Measurements from ENCODE around the gene SH3D21. TPM values are rescaled to one million over a fixed set of nuclear protein-coding genes. Genes with fewer than 3 reads are reported as not detected.

SH3D21 gene
- total and polyA plus RNA-seq, 2 donors (not counting 1 experiment from before 2014, with no cell fraction given), result 0.49 to 1.8 TPM

DNA sequence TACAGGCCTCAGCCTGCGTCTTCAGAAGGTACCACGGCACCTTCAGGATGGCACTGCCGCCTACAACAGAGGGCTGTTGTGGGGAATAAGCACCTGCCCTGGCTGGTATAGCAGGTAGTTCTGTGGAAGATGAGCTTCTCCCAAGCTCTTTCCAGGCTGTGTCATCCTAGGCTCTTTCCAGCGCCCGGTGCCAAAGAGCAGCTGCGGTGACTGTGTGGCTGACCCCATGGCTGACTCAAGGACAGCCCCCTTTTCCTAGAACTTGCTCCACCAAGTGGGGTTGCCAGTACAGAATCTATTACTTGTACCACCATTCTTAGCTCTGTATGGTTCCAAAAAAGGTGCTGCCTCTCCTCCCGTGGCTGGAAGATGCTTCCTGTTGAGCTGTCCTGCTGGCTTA, 39.2 kb downstream of the SH3D21 start:
- POLR2A ChIA-PET, result interaction anchor here (1.0 kb wide), 1 partner anchor 23 kb away, joined by 3 read pairs; no protein-coding TSS in a partner anchor
- DNase-seq, result no peak
- H3K36me3 ChIP-seq (replicated peaks in 1 of 2; ENCODE audit: control extremely low read depth in 1 of 2, control insufficient read depth in 1 of 2, extremely low read depth in 1 of 2, insufficient read depth in 2 of 2, low read length in 1 of 2), result peaks cover 4 to 78% of the 10 kb centered on the region in 2 experiments

DNA sequence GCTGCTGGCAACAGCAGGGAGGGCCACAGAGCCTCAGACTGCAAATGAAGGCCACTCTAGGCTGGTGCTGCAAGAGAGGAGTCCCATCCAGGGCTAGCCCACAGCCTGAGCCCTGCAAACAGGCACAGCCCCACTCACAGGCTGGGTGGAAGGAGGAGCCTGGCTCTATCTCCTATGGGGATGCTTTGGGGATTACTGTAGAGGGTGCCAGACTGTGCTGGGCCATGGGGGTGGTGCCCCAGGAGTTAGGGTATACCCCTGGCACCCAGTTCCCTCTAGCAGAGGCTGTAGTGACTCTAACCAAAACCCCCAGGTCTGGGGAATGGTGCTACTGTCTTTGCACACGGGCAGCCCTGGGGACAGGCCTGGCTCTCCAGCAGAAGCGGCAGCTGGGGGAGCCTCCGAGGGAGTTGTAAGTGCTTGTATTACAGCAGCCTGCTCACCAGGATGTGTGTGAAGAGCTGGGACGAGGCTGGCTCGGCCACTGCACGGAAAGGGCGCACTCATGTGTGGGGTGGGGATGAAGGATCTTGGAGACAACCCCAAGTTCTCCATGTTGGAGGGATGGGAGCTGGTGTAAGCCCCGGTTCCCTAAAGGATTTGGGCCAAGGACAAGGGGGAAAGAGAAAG, 40.7 kb downstream of the SH3D21 start:
- Histone ChIP-seq H3K4me3 (ENCODE audit: control extremely low read depth in 1 of 5, extremely low read depth in 1 of 5, insufficient read depth in 1 of 5, low read depth in 2 of 5, low read length in 4 of 5) (no peak overlapping the region), H3K4me1 (ENCODE audit: control insufficient read depth in 2 of 2, insufficient read depth in 2 of 2, low read length in 2 of 2) (peaks cover 13 to 25% of the 10 kb centered on the region in 2 donors), H3K4me2 (replicated peaks; ENCODE audit: low read depth, low read length, poor library complexity, severe bottlenecking) (no peak overlapping the region), H3K9me3 (ENCODE audit: control extremely low read depth in 1 of 3, control insufficient read depth in 2 of 3, insufficient read depth in 1 of 3, low read length in 2 of 3) (no peaks in the 10 kb centered on the region), H4K20me1 (ENCODE audit: control insufficient read depth, insufficient read depth, low read length, poor library complexity, severe bottlenecking) (peaks cover 3% of the 10 kb centered on the region), H3K27ac (ENCODE audit: low read length in 2 of 2) (no peak overlapping the region), H3K9ac (ENCODE audit: low read length) (no peak overlapping the region), H3K27me3 (replicated peaks in 1 of 4; ENCODE audit: control extremely low read depth in 1 of 4, control insufficient read depth in 3 of 4, insufficient read depth in 4 of 4, low read length in 3 of 4) (no peaks in the 10 kb centered on the region), H3K36me3 (replicated peaks in 1 of 2; ENCODE audit: control extremely low read depth in 1 of 2, control insufficient read depth in 1 of 2, extremely low read depth in 1 of 2, insufficient read depth in 2 of 2, low read length in 1 of 2) (peaks cover 4 to 72% of the 10 kb centered on the region in 2 experiments), H2AFZ (ENCODE audit: insufficient read depth, low read depth, low read length, poor library complexity, severe bottlenecking) (no peak overlapping the region), H3K79me2 (ENCODE audit: control insufficient read depth, insufficient read depth, low read length) (no peaks in the 10 kb centered on the region)
- Mint-ChIP-seq H3K9me3 (ENCODE audit: insufficient read depth) (no peaks in the 10 kb centered on the region), H3K4me1 (peaks cover 13% of the 10 kb centered on the region), H3K4me3 (no peak overlapping the region), H3K27ac (no peak overlapping the region), H3K27me3 (no peaks in the 10 kb centered on the region)
- ChIA-PET CTCF (interaction anchor here (1.3 kb wide), 1 partner anchor 73 kb away, joined by 3 read pairs; no protein-coding TSS in a partner anchor), POLR2A (interaction anchor here (0.9 kb wide), 1 partner anchor 66 kb away, joined by 5 read pairs; no protein-coding TSS in a partner anchor)
- DNase-seq, result no peak
- 98% methylated on average over 8 of the region's 8 CpGs for WGBS (ENCODE audit: insufficient coverage)
- ATAC-seq (ENCODE audit: low read depth), result no peak
- intact Hi-C loops (cut with micrococcal nuclease), result no loop called here
- no peak for TF ChIP-seq EZH2 (IDR thresholded peaks at IDR 0.05; ENCODE audit: borderline replicate concordance, insufficient read depth, low read depth, low read length, poor library complexity, severe bottlenecking)
- TF ChIP-seq, protein P1, sequence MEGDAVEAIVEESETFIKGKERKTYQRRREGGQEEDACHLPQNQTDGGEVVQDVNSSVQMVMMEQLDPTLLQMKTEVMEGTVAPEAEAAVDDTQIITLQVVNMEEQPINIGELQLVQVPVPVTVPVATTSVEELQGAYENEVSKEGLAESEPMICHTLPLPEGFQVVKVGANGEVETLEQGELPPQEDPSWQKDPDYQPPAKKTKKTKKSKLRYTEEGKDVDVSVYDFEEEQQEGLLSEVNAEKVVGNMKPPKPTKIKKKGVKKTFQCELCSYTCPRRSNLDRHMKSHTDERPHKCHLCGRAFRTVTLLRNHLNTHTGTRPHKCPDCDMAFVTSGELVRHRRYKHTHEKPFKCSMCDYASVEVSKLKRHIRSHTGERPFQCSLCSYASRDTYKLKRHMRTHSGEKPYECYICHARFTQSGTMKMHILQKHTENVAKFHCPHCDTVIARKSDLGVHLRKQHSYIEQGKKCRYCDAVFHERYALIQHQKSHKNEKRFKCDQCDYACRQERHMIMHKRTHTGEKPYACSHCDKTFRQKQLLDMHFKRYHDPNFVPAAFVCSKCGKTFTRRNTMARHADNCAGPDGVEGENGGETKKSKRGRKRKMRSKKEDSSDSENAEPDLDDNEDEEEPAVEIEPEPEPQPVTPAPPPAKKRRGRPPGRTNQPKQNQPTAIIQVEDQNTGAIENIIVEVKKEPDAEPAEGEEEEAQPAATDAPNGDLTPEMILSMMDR (IDR thresholded peaks at IDR 0.05), result no peak

More for the DNA sequence above, 39.2 kb downstream of the SH3D21 start:
- Mint-ChIP-seq H3K27me3 (no peaks in the 10 kb centered on the region), H3K4me3 (no peak overlapping the region), H3K9me3 (ENCODE audit: insufficient read depth) (no peaks in the 10 kb centered on the region), H3K4me1 (peaks cover 6% of the 10 kb centered on the region), H3K27ac (no peak overlapping the region)
- 96% methylated on average over 7 of the region's 7 CpGs for WGBS (ENCODE audit: insufficient coverage)
- Histone ChIP-seq H3K4me2 (replicated peaks; ENCODE audit: low read depth, low read length, poor library complexity, severe bottlenecking) (no peak overlapping the region), H4K20me1 (ENCODE audit: control insufficient read depth, insufficient read depth, low read length, poor library complexity, severe bottlenecking) (peaks cover 7% of the 10 kb centered on the region), H3K79me2 (ENCODE audit: control insufficient read depth, insufficient read depth, low read length) (no peaks in the 10 kb centered on the region), H3K4me3 (ENCODE audit: control extremely low read depth in 1 of 5, extremely low read depth in 1 of 5, insufficient read depth in 1 of 5, low read depth in 2 of 5, low read length in 4 of 5) (no peak overlapping the region), H3K27me3 (replicated peaks in 1 of 4; ENCODE audit: control extremely low read depth in 1 of 4, control insufficient read depth in 3 of 4, insufficient read depth in 4 of 4, low read length in 3 of 4) (no peaks in the 10 kb centered on the region), H3K9ac (ENCODE audit: low read length) (no peak overlapping the region), H3K9me3 (ENCODE audit: control extremely low read depth in 1 of 3, control insufficient read depth in 2 of 3, insufficient read depth in 1 of 3, low read length in 2 of 3) (no peaks in the 10 kb centered on the region), H3K4me1 (ENCODE audit: control insufficient read depth in 2 of 2, insufficient read depth in 2 of 2, low read length in 2 of 2) (peaks cover 3 to 13% of the 10 kb centered on the region in 2 donors), H3K27ac (ENCODE audit: low read length in 2 of 2) (no peak overlapping the region), H2AFZ (ENCODE audit: insufficient read depth, low read depth, low read length, poor library complexity, severe bottlenecking) (no peak overlapping the region)
- CTCF ChIA-PET, result interaction anchor here (0.6 to 6.0 kb wide), 8 partner anchors 14 to 1515 kb away, joined by 3 to 98 read pairs (median 3); no protein-coding TSS in a partner anchor
- no peak for ATAC-seq (ENCODE audit: low read depth)
- TF ChIP-seq, protein P1 (IDR thresholded peaks at IDR 0.05), result no peak
- no peak for TF ChIP-seq EZH2 (IDR thresholded peaks at IDR 0.05; ENCODE audit: borderline replicate concordance, insufficient read depth, low read depth, low read length, poor library complexity, severe bottlenecking)
- intact Hi-C loops (cut with micrococcal nuclease), result no loop called here

Measured in B cell (primary cell).